GM10266 (cell line): Measurements from ENCODE around the gene PIGR.

Source experiments
- DNase-seq: peaks from one replicate; pipeline ENCODE4 v3.0.0; 2012; ENCODE audit errors: extremely low spot score
- CTCF ChIP-seq: IDR thresholded peaks from 2 replicates; pipeline ENCODE4 v1.5.1; 2012; ENCODE audit warnings: mild to moderate bottlenecking, low read depth; ENCODE audit not compliant: control insufficient read depth, insufficient read depth; ENCODE audit errors: missing control alignments

The PIGR gene

GRCh38 chr1:206901944-206902343 is 44.3 kb downstream of the PIGR start:
- DNase-seq: no peak
- peak; percentile 4 for TF ChIP-seq CTCF

- no peak for DNase-seq
- no peak for TF ChIP-seq CTCF
Measured at GRCh38 chr1:206900149-206900548, 46.1 kb downstream of the PIGR start.

- no peak for TF ChIP-seq CTCF
Measured at GRCh38 chr1:206899717-206900116, 46.5 kb downstream of the PIGR start.

GRCh38 chr1:206898915-206899431 is 47.3 kb downstream of the PIGR start:
- no peak for DNase-seq
- TF ChIP-seq CTCF: no peak

More at GRCh38 chr1:206899717-206900116, 46.5 kb downstream of the PIGR start:
- DNase-seq: no peak

- DNase-seq: no peak
- TF ChIP-seq CTCF: no peak
Measured at GRCh38 chr1:206898089-206898914, 48.0 kb downstream of the PIGR start.

- no peak for TF ChIP-seq CTCF
- no peak for DNase-seq
Measured at GRCh38 chr1:206897175-206897574, 49.1 kb downstream of the PIGR start, which contains the start of gene IL24. IL24 (plus strand) TSS chr1:206897443; CDS start chr1:206897833, 390 bp downstream.

GRCh38 chr1:206896261-206896660 is 50.0 kb downstream of the PIGR start:
- no peak for TF ChIP-seq CTCF
- no peak for DNase-seq
